ENCODE results near the gene TRAPPC11. TPM values are rescaled to one million over a fixed set of nuclear protein-coding genes. Genes with fewer than 3 reads are reported as not detected.

Gene TRAPPC11
- total RNA-seq (2022; extraction: Qiagen RNA extraction; ENCODE audit: low read depth) = 8.1 to 11.7 TPM (median 10.2 TPM) in 5 replicates

DNA sequence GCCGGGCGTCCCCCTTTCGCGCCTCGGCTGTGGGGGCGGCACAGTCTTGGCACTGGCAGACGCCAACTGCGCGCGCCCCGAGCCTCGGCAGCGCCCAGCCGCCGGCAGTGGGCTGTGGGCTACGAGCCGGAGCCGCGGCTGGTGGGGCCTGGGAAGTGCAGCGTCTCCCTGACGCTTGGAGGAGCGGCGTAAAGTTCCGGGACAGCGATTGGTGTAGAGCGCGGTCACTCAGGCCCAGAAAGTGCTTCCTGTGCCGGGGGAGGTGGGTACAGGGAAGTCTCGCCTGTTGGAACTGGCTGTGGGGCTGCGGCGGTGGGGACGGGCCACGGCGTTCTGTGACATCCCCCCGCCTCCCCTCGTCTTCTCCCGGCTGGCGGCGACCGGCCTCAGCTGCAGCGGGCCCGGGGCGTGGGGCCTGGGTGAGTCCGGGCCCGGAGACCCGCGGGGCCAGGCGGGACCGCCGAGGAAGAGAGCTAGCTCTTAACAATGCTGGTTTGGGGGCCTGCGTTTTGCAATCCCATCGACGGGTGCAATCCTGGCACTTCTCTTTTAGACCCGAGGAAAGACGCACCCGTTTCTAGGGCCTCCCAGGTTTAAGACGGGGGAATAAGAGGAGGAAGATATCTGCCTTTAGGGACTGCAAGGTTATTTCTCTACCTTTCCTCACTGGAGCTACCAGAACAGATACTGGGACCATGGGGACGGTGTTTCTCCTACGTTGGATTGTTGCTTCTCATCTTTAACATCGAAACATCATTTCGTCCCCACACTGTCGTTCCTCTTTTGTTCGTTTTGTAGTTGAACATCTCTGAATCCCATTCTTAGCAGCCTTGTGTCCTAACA is at the start of gene TRAPPC11, which contains the start of gene RWDD4:
Gene TRAPPC11 (plus strand): TSS at position 265 of the 843 bp plus-strand sequence. CDS start 4,575 bp downstream, outside the sequence.
Gene RWDD4 (minus strand): TSS at position 157 of the 843 bp plus-strand sequence. CDS start 233 bp downstream, outside the sequence.

Other genes with a start within 250 kb of the TRAPPC11 start
- 8.9 to 12.1 TPM (median 9.6 TPM) in 5 replicates for gene CDKN2AIP, start 214.7 kb upstream of the TRAPPC11 start, total RNA-seq (2022; extraction: Qiagen RNA extraction; ENCODE audit: low read depth)
- 9.5 to 11.8 TPM (median 11.6 TPM) in 5 replicates for gene ING2, start 154.2 kb upstream of the TRAPPC11 start, total RNA-seq (2022; extraction: Qiagen RNA extraction; ENCODE audit: low read depth)
- gene RWDD4, start 108 bp upstream of the TRAPPC11 start, total RNA-seq (2022; extraction: Qiagen RNA extraction; ENCODE audit: low read depth) = 17.9 to 23.0 TPM (median 19.8 TPM) in 5 replicates
- 1.5 to 3.9 TPM (median 2.8 TPM) in 5 replicates for gene STOX2, start 246.0 kb downstream of the TRAPPC11 start, total RNA-seq (2022; extraction: Qiagen RNA extraction; ENCODE audit: low read depth)

Measured in A549 treated with ZK216348 at 1 μM for 4 hours (cell line).